GM19023 (cell line): ENCODE data around the gene FUT6.
"Not testable (repeated sequence)": the region's sequence is repeated elsewhere in the genome, so short reads cannot be mapped to it uniquely, and the experiment has no call there.

ENCODE experiments used
- ATAC-seq: cut with Tn5 transposase; IDR thresholded peaks from one replicate; pipeline ENCODE4 v1.9.1; 2021; ENCODE audit warnings: mild to moderate bottlenecking, moderate library complexity; ENCODE audit not compliant: unreplicated experiment

The FUT6 gene

GRCh38 chr19:5863030-5863665, 23.6 kb upstream of the FUT6 start:
- no peak for ATAC-seq

- no peak for ATAC-seq
Observed at GRCh38 chr19:5857203-5858081, 17.9 kb upstream of the FUT6 start.

- not testable (repeated sequence) for ATAC-seq
Observed at GRCh38 chr19:5855151-5855550, 15.6 kb upstream of the FUT6 start.

- not testable (repeated sequence) for ATAC-seq
Observed at GRCh38 chr19:5854121-5854520, 14.6 kb upstream of the FUT6 start.

- no peak for ATAC-seq
Observed at GRCh38 chr19:5851302-5851701, 11.8 kb upstream of the FUT6 start, which contains the start of gene FUT3. Gene FUT3, minus strand, starts transcription at chr19:5851449.

GRCh38 chr19:5850743-5851293, 11.3 kb upstream of the FUT6 start:
- ATAC-seq: no peak

- ATAC-seq: no peak
Observed at GRCh38 chr19:5850189-5850588, 10.7 kb upstream of the FUT6 start.

- not testable (repeated sequence) for ATAC-seq
Observed at GRCh38 chr19:5848621-5849020, 9.1 kb upstream of the FUT6 start.

GRCh38 chr19:5847846-5848245, 8.3 kb upstream of the FUT6 start:
- ATAC-seq: not testable (repeated sequence)

GRCh38 chr19:5844456-5845433, 5.2 kb upstream of the FUT6 start:
- ATAC-seq: no peak

- ATAC-seq: no peak
Observed at GRCh38 chr19:5843295-5843927, 3.9 kb upstream of the FUT6 start.

GRCh38 chr19:5841735-5842111, 2.2 kb upstream of the FUT6 start:
- ATAC-seq: not testable (repeated sequence)

- no peak for ATAC-seq
Observed at GRCh38 chr19:5838353-5839064, 993 bp downstream of the FUT6 start.

- ATAC-seq: no peak
Observed at GRCh38 chr19:5837761-5838352, 1.6 kb downstream of the FUT6 start.

- no peak for ATAC-seq
Observed at GRCh38 chr19:5832527-5833216, 6.8 kb downstream of the FUT6 start.

GRCh38 chr19:5832061-5832460, 7.4 kb downstream of the FUT6 start:
- no peak for ATAC-seq

- no peak for ATAC-seq
Observed at GRCh38 chr19:5831159-5831558, 8.3 kb downstream of the FUT6 start.

GRCh38 chr19:5829567-5830310, 9.8 kb downstream of the FUT6 start:
- no peak for ATAC-seq
